Right atrium auricular region (tissue), 2 donors: ENCODE data around the gene NECTIN2. TPM values are rescaled to one million over a fixed set of nuclear protein-coding genes. Genes with fewer than 3 reads are reported as not detected.

Experiments used
- DNase-seq: peaks from one replicate; pipeline ENCODE4 v3.0.0-alpha.2; 2019; ENCODE audit warnings: low spot score
- H3K27ac ChIP-seq, 2 donors: fragments of 200-600 bp; sonication (generic); 1 replicate in 1 of 2; 2 replicates in 1 of 2; pipeline ENCODE4 v1.5.1; 2016 to 2019
- H3K27me3 ChIP-seq, 2 donors: fragments of 200-600 bp; sonication (generic); one replicate each; pipeline versions ENCODE4 v1.5.1 to v1.6.0; 2017 to 2019
- H3K36me3 ChIP-seq: fragments of 200-600 bp; sonication (generic); one replicate; pipeline ENCODE4 v1.5.1; 2016
- H3K4me1 ChIP-seq, 2 donors: fragments of 200-600 bp; sonication (generic); one replicate each; pipeline versions ENCODE4 v1.5.1 to v1.6.0; 2017 to 2019
- H3K4me3 ChIP-seq, 2 donors: fragments of 200-600 bp; sonication (generic); 1 replicate in 1 of 2; 2 replicates in 1 of 2; pipeline ENCODE4 v1.5.1; 2017 to 2019; ENCODE audit warnings: mild to moderate bottlenecking in 1 of 2, moderate library complexity in 1 of 2
- H3K9me3 ChIP-seq, 2 donors: fragments of 200-600 bp; sonication (generic); one replicate each; pipeline ENCODE4 v1.5.1; 2019
- total RNA-seq, 2 donors: library from RNA; depleted of rRNA; stranded (reverse); fragments of >200 nt; gene quantifications; one replicate each; pipeline ENCODE4 v1.1.0, GENCODE V29; 2016
- TF ChIP-seq, protein P1 (sequence below), 2 donors: fragments of 200-600 bp; sonication (generic); IDR thresholded peaks; one replicate each; pipeline ENCODE4 v1.5.1; 2019; ENCODE audit warnings: antibody characterized with exemption in 2 of 2

Gene NECTIN2
- total RNA-seq, result 10 to 100 TPM; 65.1 to 95.7 TPM

DNA sequence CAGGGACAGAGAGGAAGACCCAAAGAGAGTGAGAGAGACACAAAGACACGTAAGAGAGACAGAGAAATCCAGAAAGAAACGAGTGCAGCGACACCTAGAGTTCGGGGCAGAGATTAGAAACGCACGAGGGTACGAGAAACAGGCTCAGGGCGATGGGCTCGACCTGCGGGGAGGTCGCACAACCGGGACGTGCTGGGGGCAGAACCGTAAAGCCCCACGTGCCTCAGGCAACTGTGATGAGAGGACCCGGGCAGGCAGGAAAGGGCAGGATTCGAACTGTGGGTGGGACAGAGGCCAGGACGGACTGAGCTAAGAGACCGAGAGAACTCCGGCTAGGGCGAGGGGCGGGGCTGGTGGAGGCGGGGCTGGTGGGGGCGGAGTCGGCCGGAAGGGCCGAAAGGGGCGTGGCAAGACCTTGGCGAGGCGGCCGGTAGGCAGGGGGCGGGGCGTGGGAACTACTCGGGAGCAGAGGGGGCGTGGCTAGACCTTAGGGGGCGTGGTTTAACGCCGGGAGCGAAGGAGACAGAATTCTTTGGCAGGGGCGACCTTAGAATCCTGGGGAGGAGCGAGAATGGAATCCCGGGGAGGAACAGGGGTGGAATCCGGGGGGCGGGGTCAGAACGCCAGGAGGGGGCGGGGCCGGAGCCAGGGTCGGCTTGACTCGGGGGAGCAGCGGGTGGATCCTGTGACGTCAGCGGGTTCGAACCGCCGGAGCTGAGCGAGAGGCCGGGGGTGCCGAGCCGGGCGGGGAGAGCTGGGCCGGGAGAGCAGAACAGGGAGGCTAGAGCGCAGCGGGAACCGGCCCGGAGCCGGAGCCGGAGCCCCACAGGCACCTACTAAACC lies at the start of gene NECTIN2:
TSS of gene NECTIN2 (plus strand) at position 686 of the 843 bp plus-strand sequence. CDS start 229 bp downstream, outside the sequence.
- Histone ChIP-seq H3K36me3 (no peaks in the 10 kb centered on the region), H3K9me3 (no peaks in the 10 kb centered on the region), H3K4me1 (peaks cover 0 to 49% of the 10 kb centered on the region in 2 donors), H3K27ac (peak within 1 kb of the TSS; percentile 96 to 99), H3K27me3 (no peaks in the 10 kb centered on the region), H3K4me3 (peak within 1 kb of the TSS; percentile 96 to 100)
- DNase-seq, result peak; percentile 99
- TF ChIP-seq, protein P1, sequence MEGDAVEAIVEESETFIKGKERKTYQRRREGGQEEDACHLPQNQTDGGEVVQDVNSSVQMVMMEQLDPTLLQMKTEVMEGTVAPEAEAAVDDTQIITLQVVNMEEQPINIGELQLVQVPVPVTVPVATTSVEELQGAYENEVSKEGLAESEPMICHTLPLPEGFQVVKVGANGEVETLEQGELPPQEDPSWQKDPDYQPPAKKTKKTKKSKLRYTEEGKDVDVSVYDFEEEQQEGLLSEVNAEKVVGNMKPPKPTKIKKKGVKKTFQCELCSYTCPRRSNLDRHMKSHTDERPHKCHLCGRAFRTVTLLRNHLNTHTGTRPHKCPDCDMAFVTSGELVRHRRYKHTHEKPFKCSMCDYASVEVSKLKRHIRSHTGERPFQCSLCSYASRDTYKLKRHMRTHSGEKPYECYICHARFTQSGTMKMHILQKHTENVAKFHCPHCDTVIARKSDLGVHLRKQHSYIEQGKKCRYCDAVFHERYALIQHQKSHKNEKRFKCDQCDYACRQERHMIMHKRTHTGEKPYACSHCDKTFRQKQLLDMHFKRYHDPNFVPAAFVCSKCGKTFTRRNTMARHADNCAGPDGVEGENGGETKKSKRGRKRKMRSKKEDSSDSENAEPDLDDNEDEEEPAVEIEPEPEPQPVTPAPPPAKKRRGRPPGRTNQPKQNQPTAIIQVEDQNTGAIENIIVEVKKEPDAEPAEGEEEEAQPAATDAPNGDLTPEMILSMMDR (IDR thresholded peaks at IDR 0.05), result peak; percentile 65 to 79

DNA sequence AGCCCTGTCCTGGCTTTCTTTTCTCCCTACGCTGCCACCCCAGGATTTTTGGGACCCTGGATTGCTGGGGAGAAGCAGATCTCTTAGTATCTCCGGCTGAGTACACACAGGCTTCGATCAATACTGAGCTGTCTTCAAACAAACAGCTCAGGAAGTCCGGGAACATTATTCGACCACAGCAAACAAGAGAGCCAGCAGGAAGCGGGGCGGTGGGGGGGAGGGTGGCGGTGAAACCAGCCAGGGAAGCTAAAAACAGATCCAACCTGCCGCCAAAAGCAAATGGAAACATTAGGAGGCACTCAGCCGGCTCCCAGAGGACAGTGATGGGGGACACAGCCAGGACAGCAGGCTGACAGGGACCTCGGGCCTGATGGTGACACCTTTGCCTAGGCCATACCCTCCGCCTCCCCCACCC lies 49.4 kb upstream of the NECTIN2 start:
- no peaks in the 10 kb centered on the region for H3K36me3 ChIP-seq
- H3K27ac ChIP-seq, result peak overlapping the region; percentile 79 to 82
- peaks cover 0 to 11% of the 10 kb centered on the region in 2 donors for H3K4me1 ChIP-seq
- no peaks in the 10 kb centered on the region for H3K9me3 ChIP-seq
- DNase-seq, result no peak
- TF ChIP-seq, protein P1 (IDR thresholded peaks at IDR 0.05), result no peak
- no peaks in the 10 kb centered on the region for H3K27me3 ChIP-seq
- H3K4me3 ChIP-seq, result no peak overlapping the region

DNA sequence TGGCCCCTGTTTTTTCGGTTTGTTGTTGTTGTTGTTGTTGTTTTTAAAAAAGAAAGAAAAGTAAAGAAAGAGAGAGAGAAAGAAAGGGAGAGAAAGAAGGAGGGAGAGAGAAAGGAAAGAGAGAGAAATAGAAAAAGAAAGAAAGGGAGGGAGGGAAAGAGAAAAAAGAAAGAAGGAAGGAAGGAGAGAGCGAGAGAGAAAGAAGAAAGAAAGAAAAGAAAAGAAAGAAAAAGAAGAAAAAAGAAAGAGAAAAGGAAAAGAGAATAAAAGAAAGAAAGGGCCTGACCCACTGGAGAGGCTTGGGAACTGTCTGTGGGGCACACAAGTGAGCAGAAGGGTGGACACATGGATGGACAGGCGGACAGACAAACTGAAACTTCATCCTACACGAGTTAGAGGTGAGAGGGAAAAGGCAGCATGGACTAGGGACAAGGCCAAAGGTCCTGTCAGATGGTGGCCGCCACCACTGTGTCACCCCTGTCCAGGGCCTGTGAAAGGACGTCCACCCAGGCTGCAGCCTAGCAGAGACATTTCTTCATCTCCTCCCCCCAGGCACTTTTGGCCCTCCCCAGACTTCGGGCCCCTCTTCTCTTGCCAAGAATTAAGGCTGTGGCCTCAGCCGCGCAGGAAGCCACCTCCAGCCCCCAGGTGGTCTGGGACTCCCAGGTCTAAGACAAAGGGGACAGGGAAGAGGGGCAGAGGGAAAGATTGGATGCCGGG lies 46.3 kb upstream of the NECTIN2 start:
- Histone ChIP-seq H3K27me3 (no peaks in the 10 kb centered on the region), H3K36me3 (no peaks in the 10 kb centered on the region), H3K9me3 (no peaks in the 10 kb centered on the region), H3K4me1 (peaks cover 0 to 11% of the 10 kb centered on the region in 2 donors), H3K27ac (no peak overlapping the region), H3K4me3 (no peak overlapping the region)
- TF ChIP-seq, protein P1 (IDR thresholded peaks at IDR 0.05), result no peak
- DNase-seq, result no peak

DNA sequence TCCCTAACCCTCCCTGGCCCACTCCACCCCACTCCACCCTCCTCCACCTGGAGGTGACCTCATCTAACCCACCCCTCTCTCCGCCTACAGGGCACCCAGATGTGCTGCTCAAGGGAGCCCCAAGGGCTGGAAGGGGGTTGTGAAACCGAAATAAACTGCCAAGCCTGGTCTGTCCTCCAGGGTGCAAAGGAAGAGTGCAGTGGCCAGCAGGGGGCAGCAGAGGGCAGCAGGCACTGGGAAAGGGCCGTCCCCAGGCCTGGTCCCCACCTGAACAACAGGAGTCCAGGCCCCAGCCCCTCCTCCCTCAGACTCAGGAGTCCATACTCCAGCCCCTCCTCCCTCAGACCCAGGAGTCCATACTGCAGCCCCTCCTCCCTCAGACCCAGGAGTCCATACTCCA lies 45.6 kb upstream of the NECTIN2 start:
- Histone ChIP-seq H3K27me3 (no peaks in the 10 kb centered on the region), H3K4me3 (no peak overlapping the region), H3K9me3 (no peaks in the 10 kb centered on the region), H3K4me1 (peaks cover 0 to 11% of the 10 kb centered on the region in 2 donors), H3K27ac (no peak overlapping the region), H3K36me3 (no peaks in the 10 kb centered on the region)
- peak; percentile 83 for DNase-seq
- TF ChIP-seq, protein P1 (IDR thresholded peaks at IDR 0.05), result peak; percentile 93

DNA sequence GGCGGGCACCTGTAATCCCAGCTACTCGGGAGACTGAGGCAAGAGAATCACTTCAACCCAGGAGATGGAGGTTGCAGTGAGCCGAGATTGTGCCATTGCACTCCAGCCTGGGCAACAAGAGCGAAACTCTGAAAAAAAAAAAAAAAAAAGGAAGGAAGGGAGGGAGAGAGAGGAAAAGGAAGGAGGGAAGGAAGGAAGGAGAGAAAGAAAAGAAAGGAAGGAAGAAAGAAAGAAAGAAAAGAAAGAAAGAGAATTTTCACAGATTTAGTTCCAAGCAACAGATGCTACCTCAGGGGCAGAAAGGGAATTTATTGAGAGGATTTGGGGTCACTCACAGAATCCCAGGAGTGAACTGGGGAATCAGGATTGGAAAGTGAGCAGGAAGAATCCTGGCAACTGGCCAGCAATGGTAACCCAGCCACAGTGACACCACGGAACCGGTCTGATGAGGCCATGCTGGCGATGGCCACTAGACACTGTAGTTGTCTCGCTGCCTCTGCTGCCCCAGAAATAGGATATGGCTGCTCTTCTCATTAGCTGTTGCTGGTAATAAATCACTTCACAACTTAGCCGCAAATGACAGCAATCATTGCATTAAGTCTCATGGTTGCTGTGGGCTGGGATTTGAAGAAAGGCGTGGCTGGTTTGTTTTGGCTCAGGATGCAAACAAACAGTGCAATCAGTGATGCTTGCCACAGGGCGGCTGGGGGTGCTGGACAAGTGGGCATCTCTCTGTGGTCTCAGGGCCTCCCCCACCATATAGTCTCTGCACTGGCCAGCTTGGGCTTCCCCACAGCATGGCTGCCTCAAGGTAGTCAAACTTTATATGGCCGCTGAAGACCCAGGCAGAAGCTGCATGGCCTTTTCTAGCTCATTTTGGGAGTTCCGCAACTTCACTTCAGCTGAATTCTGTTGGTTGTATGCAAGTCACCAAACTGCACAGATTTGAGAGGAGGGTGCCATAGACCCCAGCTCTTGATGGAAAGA lies 42.4 kb upstream of the NECTIN2 start:
- Histone ChIP-seq H3K4me1 (peaks cover 0 to 11% of the 10 kb centered on the region in 2 donors), H3K27me3 (no peaks in the 10 kb centered on the region), H3K36me3 (no peaks in the 10 kb centered on the region), H3K9me3 (no peaks in the 10 kb centered on the region), H3K4me3 (no peak overlapping the region), H3K27ac (no peak overlapping the region)
- TF ChIP-seq, protein P1 (IDR thresholded peaks at IDR 0.05), result no peak
- no peak for DNase-seq
